ENCODE data around the gene COPG2.

DNA sequence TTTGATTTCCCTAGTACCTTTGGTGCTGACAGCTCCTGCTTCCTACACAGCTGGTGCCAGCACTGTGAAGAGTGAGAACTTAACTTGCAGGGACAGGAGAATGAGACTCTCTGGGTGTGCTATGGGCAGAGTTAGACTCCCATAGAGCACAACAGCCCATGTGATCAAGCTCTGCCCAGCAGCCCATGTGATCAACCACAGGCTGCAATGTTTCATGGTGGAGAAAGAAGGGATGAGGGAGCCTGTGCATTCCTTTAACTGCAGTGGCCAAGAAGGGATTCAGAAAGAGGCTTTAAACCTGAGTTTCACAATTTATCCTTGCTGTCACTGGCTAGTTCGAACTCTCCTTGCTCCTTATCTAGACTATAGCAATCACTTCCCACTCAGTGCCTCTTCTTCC is 186.7 kb downstream of the COPG2 start:
- TF ChIP-seq, protein P1, sequence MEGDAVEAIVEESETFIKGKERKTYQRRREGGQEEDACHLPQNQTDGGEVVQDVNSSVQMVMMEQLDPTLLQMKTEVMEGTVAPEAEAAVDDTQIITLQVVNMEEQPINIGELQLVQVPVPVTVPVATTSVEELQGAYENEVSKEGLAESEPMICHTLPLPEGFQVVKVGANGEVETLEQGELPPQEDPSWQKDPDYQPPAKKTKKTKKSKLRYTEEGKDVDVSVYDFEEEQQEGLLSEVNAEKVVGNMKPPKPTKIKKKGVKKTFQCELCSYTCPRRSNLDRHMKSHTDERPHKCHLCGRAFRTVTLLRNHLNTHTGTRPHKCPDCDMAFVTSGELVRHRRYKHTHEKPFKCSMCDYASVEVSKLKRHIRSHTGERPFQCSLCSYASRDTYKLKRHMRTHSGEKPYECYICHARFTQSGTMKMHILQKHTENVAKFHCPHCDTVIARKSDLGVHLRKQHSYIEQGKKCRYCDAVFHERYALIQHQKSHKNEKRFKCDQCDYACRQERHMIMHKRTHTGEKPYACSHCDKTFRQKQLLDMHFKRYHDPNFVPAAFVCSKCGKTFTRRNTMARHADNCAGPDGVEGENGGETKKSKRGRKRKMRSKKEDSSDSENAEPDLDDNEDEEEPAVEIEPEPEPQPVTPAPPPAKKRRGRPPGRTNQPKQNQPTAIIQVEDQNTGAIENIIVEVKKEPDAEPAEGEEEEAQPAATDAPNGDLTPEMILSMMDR (IDR thresholded peaks at IDR 0.05; ENCODE audit: insufficient read depth, low read length, poor library complexity, severe bottlenecking), result no peak
- no peak for TF ChIP-seq EZH2phosphoT487 (conservative IDR thresholded peaks at IDR 0.05; ENCODE audit: low read length)
